Sigmoid colon (tissue), 7 donors: ENCODE data around the gene FOXC1. TPM values are rescaled to one million over a fixed set of nuclear protein-coding genes. Genes with fewer than 3 reads are reported as not detected.

Source experiments
- DNase-seq: peaks from one replicate; pipeline ENCODE4 v3.0.0-alpha.2; 2019
- H3K27ac ChIP-seq, 4 donors: fragments of 200-600 bp; sonication (generic); one replicate each; pipeline ENCODE4 v1.5.1; 2016 to 2019; ENCODE audit warnings: mild to moderate bottlenecking in 1 of 4
- H3K27me3 ChIP-seq, 3 donors: fragments of 200-600 bp; sonication (generic); one replicate each; pipeline ENCODE4 v1.5.1; 2019; ENCODE audit warnings: mild to moderate bottlenecking in 1 of 3
- H3K36me3 ChIP-seq, 4 donors: fragments of 200-600 bp; sonication (generic); one replicate each; pipeline ENCODE4 v1.5.1; 2016 to 2019
- H3K4me1 ChIP-seq, 4 donors: fragments of 200-600 bp; sonication (generic); one replicate each; pipeline ENCODE4 v1.5.1; 2017 to 2019
- H3K4me3 ChIP-seq, 4 donors: fragments of 200-600 bp; sonication (generic); one replicate each; pipeline ENCODE4 v1.5.1; 2017 to 2019; ENCODE audit warnings: mild to moderate bottlenecking in 2 of 4, moderate library complexity in 1 of 4
- H3K9me3 ChIP-seq, 4 donors: fragments of 200-600 bp in 3 of 4; sonication (generic) in 3 of 4; one replicate each; pipeline versions ENCODE4 v1.5.1 to v1.6.1; 2013 to 2019
- EP300 ChIP-seq, 4 donors: sonication (generic); formaldehyde crosslinking; IDR thresholded peaks; one replicate each; pipeline ENCODE4 v1.6.1; 2017; ENCODE audit warnings: antibody characterized with exemption in 4 of 4
- POLR2A ChIP-seq, 2 donors: fragments of 450-650 bp; IDR thresholded peaks; one replicate each; pipeline ENCODE4 v1.6.1; 2016; ENCODE audit warnings: antibody characterized with exemption in 2 of 2, mild to moderate bottlenecking in 2 of 2, moderate library complexity in 2 of 2
- POLR2AphosphoS5 ChIP-seq, 4 donors: sonication (generic); formaldehyde crosslinking; IDR thresholded peaks; one replicate each; pipeline ENCODE4 v1.6.1; 2017; ENCODE audit warnings: antibody characterized with exemption in 4 of 4
- WGBS, 2 donors: extraction: QIAGEN DNeasy Blood & Tissue Kit; methylation state at CpG; one replicate each; pipeline ENCODE4 v1.1.7; 2013; 5-methylcytosine and 5-hydroxymethylcytosine counted together
- intact Hi-C: fragments of 100-400 bp; cut with DNase I; formaldehyde crosslinking; loops from one replicate; pipeline ENCODE4 v1.15.1; 2023
- polyA plus RNA-seq, 3 donors: library from polyadenylated mRNA; stranded (reverse); fragments of 200-250 nt; gene quantifications; one replicate each; pipeline ENCODE4 v1.2.3, GENCODE V29; 2013
- total RNA-seq, 4 donors: library from RNA; depleted of rRNA; stranded (reverse); fragments of >200 nt; gene quantifications; one replicate each; pipeline ENCODE4 v1.1.0, GENCODE V29; 2016
- TF ChIP-seq, protein P1 (sequence below), 4 experiments: fragments of 450-650 bp in 3 of 4; fragments of 200-600 bp in 1 of 4; IDR thresholded peaks; one replicate each; pipeline ENCODE4 v1.5.1; 2016 to 2019; ENCODE audit warnings: antibody characterized with exemption in 4 of 4, mild to moderate bottlenecking in 3 of 4, moderate library complexity in 2 of 4
- donor health status: healthy with polysubstance abuse.
- donor health status: Bipolar disorder and iron deficiency.
- donor health status: healthy.

Gene FOXC1
- total and polyA plus RNA-seq, 7 donors: 0.60 to 3.0 (median 1.6) TPM; not detected in 1

DNA sequence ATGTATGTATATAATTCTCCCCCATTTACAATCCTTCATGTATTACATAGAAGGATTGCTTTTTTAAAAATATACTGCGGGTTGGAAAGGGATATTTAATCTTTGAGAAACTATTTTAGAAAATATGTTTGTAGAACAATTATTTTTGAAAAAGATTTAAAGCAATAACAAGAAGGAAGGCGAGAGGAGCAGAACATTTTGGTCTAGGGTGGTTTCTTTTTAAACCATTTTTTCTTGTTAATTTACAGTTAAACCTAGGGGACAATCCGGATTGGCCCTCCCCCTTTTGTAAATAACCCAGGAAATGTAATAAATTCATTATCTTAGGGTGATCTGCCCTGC, 3.6 kb downstream of the FOXC1 start:
- Histone ChIP-seq H3K4me1 (peaks cover 0 to 56% (median 41%) of the 10 kb centered on the region in 4 donors), H3K4me3 (peak overlapping the region in 3 of 4 donors; percentile 2 to 62 (median 18)), H3K9me3 (no peaks in the 10 kb centered on the region), H3K27me3 (peaks cover 61 to 92% (median 86%) of the 10 kb centered on the region in 3 donors), H3K27ac (peak overlapping the region in 1 of 4 donors; percentile 97), H3K36me3 (no peaks in the 10 kb centered on the region)
- DNase-seq: no peak
- 16 to 18% methylated on average over 3 of the region's 3 CpGs for WGBS, 2 donors
- no peak for TF ChIP-seq POLR2A (IDR thresholded peaks at IDR 0.05)
- TF ChIP-seq POLR2AphosphoS5 (IDR thresholded peaks at IDR 0.05): no peak
- TF ChIP-seq EP300 (IDR thresholded peaks at IDR 0.05): no peak
- intact Hi-C loops: no loop called here

DNA sequence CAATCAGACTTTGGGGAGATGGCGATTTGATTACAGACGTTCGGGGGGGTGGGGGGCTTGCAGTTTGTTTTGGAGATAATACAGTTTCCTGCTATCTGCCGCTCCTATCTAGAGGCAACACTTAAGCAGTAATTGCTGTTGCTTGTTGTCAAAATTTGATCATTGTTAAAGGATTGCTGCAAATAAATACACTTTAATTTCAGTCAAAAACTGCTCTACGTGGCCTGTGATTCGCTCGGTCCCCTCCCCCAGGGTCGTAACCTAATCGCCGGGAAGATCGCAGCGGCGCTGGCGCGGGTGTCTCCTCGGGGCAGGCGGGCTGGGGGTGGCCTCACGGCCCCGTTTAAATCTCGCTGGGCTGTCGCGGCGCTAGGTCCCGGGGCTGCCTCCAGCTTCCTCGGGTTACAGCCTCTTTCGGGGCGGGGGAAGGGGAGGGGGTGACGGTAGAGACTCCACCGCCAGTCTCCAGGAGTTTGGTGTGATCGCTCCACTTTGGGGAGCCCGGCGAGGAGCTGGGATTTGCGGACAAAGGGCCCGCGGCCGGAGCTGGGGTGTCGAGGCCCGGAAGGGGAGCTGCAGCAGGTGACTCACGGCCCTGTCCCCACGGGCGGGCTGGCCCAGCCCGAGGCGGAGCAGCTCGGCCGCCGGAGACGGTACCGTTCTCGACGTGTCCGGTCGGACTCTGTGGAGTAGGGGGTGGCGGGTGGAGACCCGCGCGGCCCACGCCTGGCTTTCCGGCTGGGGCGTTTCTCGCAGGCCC, 4.2 kb downstream of the FOXC1 start:
- intact Hi-C loops: no loop called here
- Histone ChIP-seq H3K27me3 (peaks cover 56 to 92% (median 86%) of the 10 kb centered on the region in 3 donors), H3K36me3 (no peaks in the 10 kb centered on the region), H3K4me3 (peak overlapping the region in 3 of 4 donors; percentile 2 to 62 (median 18)), H3K9me3 (no peaks in the 10 kb centered on the region), H3K4me1 (peaks cover 0 to 51% (median 38%) of the 10 kb centered on the region in 4 donors), H3K27ac (peak overlapping the region in 1 of 4 donors; percentile 97)
- WGBS, 2 donors: 3 to 6% methylated on average over 60 of the region's 60 CpGs
- TF ChIP-seq EP300 (IDR thresholded peaks at IDR 0.05) (no peak), POLR2AphosphoS5 (IDR thresholded peaks at IDR 0.05) (no peak), POLR2A (IDR thresholded peaks at IDR 0.05) (no peak)
- TF ChIP-seq, protein P1, sequence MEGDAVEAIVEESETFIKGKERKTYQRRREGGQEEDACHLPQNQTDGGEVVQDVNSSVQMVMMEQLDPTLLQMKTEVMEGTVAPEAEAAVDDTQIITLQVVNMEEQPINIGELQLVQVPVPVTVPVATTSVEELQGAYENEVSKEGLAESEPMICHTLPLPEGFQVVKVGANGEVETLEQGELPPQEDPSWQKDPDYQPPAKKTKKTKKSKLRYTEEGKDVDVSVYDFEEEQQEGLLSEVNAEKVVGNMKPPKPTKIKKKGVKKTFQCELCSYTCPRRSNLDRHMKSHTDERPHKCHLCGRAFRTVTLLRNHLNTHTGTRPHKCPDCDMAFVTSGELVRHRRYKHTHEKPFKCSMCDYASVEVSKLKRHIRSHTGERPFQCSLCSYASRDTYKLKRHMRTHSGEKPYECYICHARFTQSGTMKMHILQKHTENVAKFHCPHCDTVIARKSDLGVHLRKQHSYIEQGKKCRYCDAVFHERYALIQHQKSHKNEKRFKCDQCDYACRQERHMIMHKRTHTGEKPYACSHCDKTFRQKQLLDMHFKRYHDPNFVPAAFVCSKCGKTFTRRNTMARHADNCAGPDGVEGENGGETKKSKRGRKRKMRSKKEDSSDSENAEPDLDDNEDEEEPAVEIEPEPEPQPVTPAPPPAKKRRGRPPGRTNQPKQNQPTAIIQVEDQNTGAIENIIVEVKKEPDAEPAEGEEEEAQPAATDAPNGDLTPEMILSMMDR (IDR thresholded peaks at IDR 0.05): no peak
- DNase-seq: no peak

DNA sequence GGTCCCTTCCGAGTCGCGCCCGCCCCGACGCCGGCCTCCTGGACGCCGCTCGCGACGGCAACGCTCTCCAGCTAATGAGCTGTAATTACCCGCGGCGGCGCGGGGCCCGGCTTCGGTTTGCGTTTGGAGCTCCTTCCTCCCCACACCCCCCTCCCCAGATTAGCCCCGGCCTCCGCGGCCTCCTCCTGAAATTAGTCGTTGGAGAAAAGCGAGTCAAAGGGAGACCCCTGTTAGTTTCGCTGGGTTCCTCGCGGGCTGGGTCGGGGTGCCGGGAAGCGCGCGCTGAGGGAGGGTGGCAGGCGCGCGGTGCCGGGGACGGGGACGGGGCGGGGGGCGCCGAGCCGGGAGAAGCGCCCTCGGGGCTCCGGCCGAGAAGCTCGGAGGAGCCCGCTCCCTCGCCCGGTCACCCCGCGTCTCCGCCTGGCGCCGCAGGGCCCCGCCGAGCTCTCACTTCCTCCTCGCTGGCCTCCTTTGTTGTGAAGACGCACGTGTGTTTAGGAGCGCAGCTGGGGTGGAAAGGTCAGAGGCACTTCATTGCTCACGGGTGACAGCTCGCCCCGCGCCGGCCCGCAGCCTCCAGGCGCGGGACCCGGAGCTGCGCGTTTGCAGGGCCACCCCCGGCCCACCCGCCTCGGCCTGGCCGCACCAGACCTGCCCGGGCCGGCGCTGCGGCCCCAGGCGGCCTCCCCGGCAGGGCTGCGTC, 4.9 kb downstream of the FOXC1 start:
- H3K27me3 ChIP-seq: peaks cover 58 to 93% (median 88%) of the 10 kb centered on the region in 3 donors
- intact Hi-C loops: no loop called here
- H3K4me1 ChIP-seq: peaks cover 0 to 48% (median 37%) of the 10 kb centered on the region in 4 donors
- no peaks in the 10 kb centered on the region for H3K9me3 ChIP-seq
- H3K36me3 ChIP-seq: no peaks in the 10 kb centered on the region
- no peak for DNase-seq
- peak overlapping the region in 3 of 4 donors; percentile 2 to 62 (median 18) for H3K4me3 ChIP-seq
- peak overlapping the region in 1 of 4 donors; percentile 97 for H3K27ac ChIP-seq
- WGBS, 2 donors: 5 to 7% methylated on average over 85 of the region's 85 CpGs
- TF ChIP-seq POLR2AphosphoS5 (IDR thresholded peaks at IDR 0.05) (no peak), EP300 (IDR thresholded peaks at IDR 0.05) (no peak), POLR2A (IDR thresholded peaks at IDR 0.05) (no peak)
- TF ChIP-seq, protein P1 (IDR thresholded peaks at IDR 0.05): no peak

DNA sequence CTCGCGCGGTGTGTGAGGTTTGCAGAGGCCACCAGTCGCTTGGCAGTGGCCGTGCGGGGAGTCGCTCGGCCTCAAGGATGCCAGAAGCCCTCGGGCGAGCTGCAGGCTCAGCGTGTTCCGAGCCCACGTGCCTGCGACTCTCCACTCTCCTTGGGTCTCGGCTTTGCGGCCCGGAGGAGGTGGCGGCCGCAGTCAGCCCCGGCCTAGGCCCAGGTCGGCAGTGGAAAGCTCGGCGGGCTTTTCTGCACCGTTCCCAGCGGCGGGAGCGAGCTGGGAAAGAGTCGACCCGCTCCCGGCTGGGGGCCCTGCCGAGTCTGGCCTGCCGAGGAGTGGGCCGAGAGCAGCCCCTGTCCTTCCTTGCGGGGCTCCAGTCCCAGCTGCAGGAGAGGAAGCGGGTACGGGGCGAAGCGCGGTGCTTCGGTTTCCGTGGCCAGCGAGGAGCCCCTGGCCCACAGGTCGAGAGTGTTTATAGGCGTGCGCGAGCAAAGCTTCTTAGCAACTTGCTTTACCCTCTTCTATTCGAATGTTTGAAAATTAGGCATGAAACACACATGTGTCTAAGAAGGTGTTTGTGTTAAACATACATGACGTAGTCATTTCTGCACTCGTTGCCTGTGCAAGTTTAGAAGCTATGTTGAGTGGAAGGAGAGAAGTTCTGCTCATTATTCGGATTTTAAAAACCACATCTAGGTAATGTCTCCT, 5.6 kb downstream of the FOXC1 start:
- H3K9me3 ChIP-seq: no peaks in the 10 kb centered on the region
- 52 to 79% methylated on average over 50 of the region's 50 CpGs for whole genome bisulfite sequencing, 2 donors
- H3K36me3 ChIP-seq: no peaks in the 10 kb centered on the region
- peaks cover 0 to 53% (median 42%) of the 10 kb centered on the region in 4 donors for H3K4me1 ChIP-seq
- H3K27ac ChIP-seq: peak overlapping the region in 1 of 4 donors; percentile 97
- peak overlapping the region in 1 of 4 donors; percentile 18 for H3K4me3 ChIP-seq
- peaks cover 65 to 100% (median 95%) of the 10 kb centered on the region in 3 donors for H3K27me3 ChIP-seq
- TF ChIP-seq EP300 (IDR thresholded peaks at IDR 0.05) (no peak), POLR2A (IDR thresholded peaks at IDR 0.05) (no peak), POLR2AphosphoS5 (IDR thresholded peaks at IDR 0.05) (no peak)
- TF ChIP-seq, protein P1 (IDR thresholded peaks at IDR 0.05): no peak
- DNase-seq: no peak
- intact Hi-C loops: no loop called here
